ENCODE measurements around the gene KLHDC9. TPM values are rescaled to one million over a fixed set of nuclear protein-coding genes. Genes with fewer than 3 reads are reported as not detected.
A peak's percentile ranks its signal among the peaks of the same experiment; 100 is the strongest.

Gene KLHDC9
- total RNA-seq, 6 experiments from 2014 or later = 1.4 to 6.8 (median 2.9) TPM

DNA sequence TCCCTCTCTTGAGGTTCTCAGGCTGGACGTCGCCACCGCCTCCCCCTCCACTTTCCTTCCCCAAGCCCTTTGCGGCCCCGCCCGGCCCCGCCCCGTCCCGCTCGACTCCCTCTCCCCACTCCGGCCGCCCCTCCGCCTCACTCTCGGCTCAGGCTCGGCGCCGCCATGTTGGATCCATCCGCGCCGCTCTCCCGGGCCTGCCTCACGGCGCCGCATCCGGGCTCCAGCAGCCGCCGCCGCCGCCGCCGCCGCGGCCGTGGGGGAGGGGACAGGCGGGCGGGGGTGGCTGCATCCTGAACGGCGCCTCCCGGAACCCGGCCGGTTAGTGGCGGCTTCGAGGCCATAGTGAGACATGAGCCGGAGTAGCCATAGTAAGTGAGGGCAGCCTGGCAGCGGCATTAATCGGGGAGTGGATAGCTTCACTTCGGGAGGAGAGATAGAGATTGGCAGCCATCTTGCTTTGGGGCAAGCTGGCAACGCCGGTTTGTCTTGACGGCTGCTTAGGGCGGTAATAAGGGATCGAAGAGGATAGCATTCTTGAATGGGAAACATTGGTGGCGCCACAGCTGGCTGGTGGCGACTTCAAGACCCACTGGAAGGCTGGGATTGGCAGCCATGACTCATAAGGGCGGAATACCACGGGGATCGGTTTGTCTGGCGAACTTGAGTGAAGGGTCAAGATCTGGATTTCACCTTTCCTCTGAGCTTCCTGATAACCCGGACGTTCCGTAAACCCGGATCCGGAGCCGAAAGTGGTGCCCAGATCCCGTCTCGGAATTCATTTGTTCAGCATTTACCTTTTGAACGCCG is 34.5 kb downstream of the KLHDC9 start, which contains the start of gene DEDD:
Gene DEDD (minus strand): TSS at position 258 of the 810 bp plus-strand sequence. CDS start 8,205 bp downstream, outside the sequence.
- under 1% methylated on average over 47 of the region's 68 CpGs for WGBS (ENCODE audit: insufficient coverage, low coverage, low lambda C conversion rate, missing lambda C conversion rate)
- intact Hi-C loops (cut with DNase I) = no loop called here
- Histone ChIP-seq H3K9me3 (no peaks in the 10 kb centered on the region), H3K4me1 (peaks cover 0 to 15% (median 4%) of the 10 kb centered on the region in 4 donors), H3K36me3 (peaks cover 0 to 18% (median 0%) of the 10 kb centered on the region in 4 donors), H3K27ac (peak within 1 kb of the TSS; percentile 81 to 94 (median 93)), H3K4me3 (peak within 1 kb of the TSS; percentile 51 to 82 (median 73)), H3K27me3 (no peaks in the 10 kb centered on the region)
- ATAC-seq (peak; percentile 91 to 97 (median 92)), DNase-seq (peak; percentile 93 to 95 (median 94))
- TF ChIP-seq POLR2A (IDR thresholded peaks at IDR 0.05) (peak; percentile 69), CTCF (IDR thresholded peaks at IDR 0.05) (no peak)

- H3K36me3 ChIP-seq = peaks cover 0 to 11% (median 0%) of the 10 kb centered on the region in 4 donors
- intact Hi-C loops (cut with DNase I) = no loop called here
- DNase-seq (no peak), ATAC-seq (no peak)
- H3K4me3 ChIP-seq = peak overlapping the region; percentile 51 to 82 (median 73)
- no peak for TF ChIP-seq POLR2A (IDR thresholded peaks at IDR 0.05)
- no peak for TF ChIP-seq CTCF (IDR thresholded peaks at IDR 0.05)
- peak overlapping the region; percentile 81 to 94 (median 93) for H3K27ac ChIP-seq
- no peaks in the 10 kb centered on the region for H3K9me3 ChIP-seq
- no peaks in the 10 kb centered on the region for H3K27me3 ChIP-seq
- H3K4me1 ChIP-seq = peaks cover 0 to 15% (median 2%) of the 10 kb centered on the region in 4 donors
- WGBS (ENCODE audit: insufficient coverage, low coverage, low lambda C conversion rate, missing lambda C conversion rate) = 7% methylated on average over 11 of the region's 11 CpGs
Observed at GRCh38 chr1:161133220-161133740, 35.1 kb downstream of the KLHDC9 start.

DNA sequence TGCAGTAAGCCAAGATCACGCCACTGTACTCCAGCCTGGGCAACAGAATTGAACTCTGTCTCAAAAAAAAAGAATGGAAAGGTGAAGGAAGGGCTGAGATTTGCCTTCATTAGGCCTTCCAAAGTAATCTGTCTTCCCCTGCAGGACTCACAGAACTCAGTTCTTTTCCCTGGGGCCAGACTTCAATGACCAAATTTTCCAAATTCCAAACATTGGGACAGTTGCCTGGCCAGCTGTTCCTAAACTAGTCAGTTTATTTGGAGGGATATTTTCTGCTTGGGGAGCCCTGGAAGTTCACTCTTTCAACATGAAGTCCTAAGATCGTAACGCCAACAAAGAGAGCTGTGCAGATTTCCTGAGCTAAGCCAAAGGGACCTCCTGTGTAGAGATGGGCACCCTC is 39.7 kb downstream of the KLHDC9 start:
- TF ChIP-seq CTCF (IDR thresholded peaks at IDR 0.05) = no peak
- TF ChIP-seq POLR2A (IDR thresholded peaks at IDR 0.05) = no peak
- intact Hi-C loops (cut with DNase I) = no loop called here
- Histone ChIP-seq H3K36me3 (no peaks in the 10 kb centered on the region), H3K9me3 (no peaks in the 10 kb centered on the region), H3K4me1 (peaks cover 0 to 7% (median 2%) of the 10 kb centered on the region in 4 donors), H3K27ac (no peak overlapping the region), H3K4me3 (no peak overlapping the region), H3K27me3 (no peaks in the 10 kb centered on the region)
- WGBS (ENCODE audit: insufficient coverage, low coverage, low lambda C conversion rate, missing lambda C conversion rate) = 71% methylated on average over 3 of the region's 3 CpGs
- no peak for ATAC-seq
- no peak for DNase-seq

DNA sequence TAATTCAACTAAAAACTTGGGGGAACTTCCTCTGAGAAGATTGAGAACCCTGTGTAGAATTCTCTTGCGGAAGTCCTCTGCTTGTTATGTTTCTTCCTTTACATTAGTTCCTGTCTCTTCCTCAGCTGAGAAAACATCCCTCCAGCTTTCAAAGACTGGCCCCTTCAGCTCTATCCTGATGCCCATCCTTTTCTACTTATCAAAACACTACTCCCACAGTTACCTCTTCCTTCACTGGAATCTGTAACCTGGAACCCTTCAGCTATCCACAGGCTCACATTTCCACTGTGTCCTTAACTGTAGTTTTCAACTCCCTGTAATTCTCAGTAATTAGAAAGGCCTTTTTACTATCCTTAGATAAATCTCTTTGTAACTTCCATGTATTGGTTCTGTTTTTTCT is 40.3 kb downstream of the KLHDC9 start:
- TF ChIP-seq POLR2A (IDR thresholded peaks at IDR 0.05) = no peak
- no peak for TF ChIP-seq CTCF (IDR thresholded peaks at IDR 0.05)
- DNase-seq = no peak

More for the DNA sequence above, 40.3 kb downstream of the KLHDC9 start:
- Histone ChIP-seq H3K36me3 (no peaks in the 10 kb centered on the region), H3K4me1 (peaks cover 0 to 5% (median 1%) of the 10 kb centered on the region in 4 donors), H3K27me3 (no peaks in the 10 kb centered on the region), H3K4me3 (no peak overlapping the region), H3K9me3 (no peaks in the 10 kb centered on the region), H3K27ac (no peak overlapping the region)
- intact Hi-C loops (cut with DNase I) = no loop called here
- peak in 1 of 4 donors; percentile 23 for ATAC-seq
- WGBS (ENCODE audit: insufficient coverage, low coverage, low lambda C conversion rate, missing lambda C conversion rate) = 73% methylated on average over 1 of the region's 1 CpG

All from right lobe of liver (tissue), 6 donors.